NCI-H1417 (cell line): ENCODE data around the gene CXorf49B.

ENCODE experiments used
- DNase-seq, 3 experiments: peaks; one replicate each; lab custom pipeline; 2025; lab: John Stamatoyannopoulos, UW

Gene CXorf49B

DNA sequence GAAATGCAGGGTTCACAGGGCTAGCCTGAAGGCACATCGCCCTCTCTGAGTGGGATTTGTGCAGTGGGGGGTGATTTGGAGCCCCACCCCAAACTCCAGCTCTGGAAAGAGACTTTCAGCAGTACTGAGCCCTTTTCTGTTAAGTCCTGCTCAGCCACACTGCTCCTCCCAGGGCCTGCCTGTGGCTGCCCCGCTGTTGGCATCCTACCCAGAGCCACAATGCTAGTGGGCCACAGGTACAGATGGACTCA lies 52.7 kb downstream of the CXorf49B start:
- DNase-seq: no peak
